HTR-8/SVneo (cell line): Measurements from ENCODE around the gene NFE2L1.
"Not testable (repeated sequence)": the region's sequence is repeated elsewhere in the genome, so short reads cannot be mapped to it uniquely, and the experiment has no call there.

Source experiments
- DNase-seq: peaks from one replicate; pipeline ENCODE4 v3.0.0; 2011; ENCODE audit warnings: low spot score, mixed read lengths; ENCODE audit not compliant: insufficient read length
- FAIRE-seq: peaks from 2 replicates; lab custom pipeline; 2011; peaks lifted over from hg19 to GRCh38; lab: Jason Lieb, UNC

NFE2L1 gene

GRCh38 chr17:48047741-48048383, at the start of gene NFE2L1:
NFE2L1 (plus strand) TSS chr17:48048359; CDS start chr17:48051119, 2,760 bp downstream.
- no peak for FAIRE-seq

GRCh38 chr17:47999582-47999981, 48.6 kb upstream of the NFE2L1 start:
- no peak for FAIRE-seq
- DNase-seq, result no peak

More at GRCh38 chr17:48047741-48048383, at the start of gene NFE2L1:
- DNase-seq, result peak; percentile 100

- DNase-seq (no peak), FAIRE-seq (no peak)
Observed at GRCh38 chr17:48001197-48001596, 47.0 kb upstream of the NFE2L1 start.

GRCh38 chr17:48001657-48002056, 46.5 kb upstream of the NFE2L1 start:
- not testable (repeated sequence) for DNase-seq, FAIRE-seq

GRCh38 chr17:48002266-48002915, 45.8 kb upstream of the NFE2L1 start:
- FAIRE-seq (no peak), DNase-seq (peak; percentile 60)

GRCh38 chr17:48002916-48003416, 45.2 kb upstream of the NFE2L1 start:
- FAIRE-seq, result no peak
- no peak for DNase-seq

- FAIRE-seq (no peak), DNase-seq (no peak)
Observed at GRCh38 chr17:48003417-48004151, 44.6 kb upstream of the NFE2L1 start.

GRCh38 chr17:48004983-48005382, 43.2 kb upstream of the NFE2L1 start:
- DNase-seq, result no peak

GRCh38 chr17:48006936-48007709, 41.0 kb upstream of the NFE2L1 start:
- no peak for FAIRE-seq
- no peak for DNase-seq

More at GRCh38 chr17:48004983-48005382, 43.2 kb upstream of the NFE2L1 start:
- no peak for FAIRE-seq

- FAIRE-seq, result no peak
- DNase-seq, result no peak
Observed at GRCh38 chr17:48010193-48010592, 38.0 kb upstream of the NFE2L1 start.

- DNase-seq, result peak; percentile 80
- FAIRE-seq, result no peak
Observed at GRCh38 chr17:48011405-48012150, 36.6 kb upstream of the NFE2L1 start.

- DNase-seq (no peak), FAIRE-seq (peak; percentile 59)
Observed at GRCh38 chr17:48012151-48012520, 36.0 kb upstream of the NFE2L1 start.

GRCh38 chr17:48012654-48013053, 35.5 kb upstream of the NFE2L1 start:
- DNase-seq, result no peak
- FAIRE-seq, result no peak

- DNase-seq, result no peak
- FAIRE-seq, result no peak
Observed at GRCh38 chr17:48013876-48014594, 34.1 kb upstream of the NFE2L1 start.

GRCh38 chr17:48014595-48015111, 33.5 kb upstream of the NFE2L1 start:
- FAIRE-seq (no peak), DNase-seq (no peak)

GRCh38 chr17:48016112-48016511, 32.0 kb upstream of the NFE2L1 start:
- FAIRE-seq (no peak), DNase-seq (no peak)

GRCh38 chr17:48017817-48018158, 30.4 kb upstream of the NFE2L1 start:
- not testable (repeated sequence) for FAIRE-seq, DNase-seq

- DNase-seq (no peak), FAIRE-seq (no peak)
Observed at GRCh38 chr17:48021934-48022333, 26.2 kb upstream of the NFE2L1 start.

GRCh38 chr17:48022901-48023300, 25.3 kb upstream of the NFE2L1 start:
- FAIRE-seq, result no peak
- no peak for DNase-seq
